KOPT-K1 (cell line): ENCODE measurements around the gene ENTPD6.

Experiments used
- H3K27ac ChIP-seq: fragments of 200-600 bp; sonication (generic); 2 replicates; pipeline ENCODE4 v1.5.1; 2016; ENCODE audit warnings: antibody characterized with exemption, mild to moderate bottlenecking, low read depth, low read length; ENCODE audit not compliant: poor library complexity, severe bottlenecking
- H3K36me3 ChIP-seq: fragments of 200-600 bp; sonication (generic); 2 replicates; pipeline ENCODE4 v1.5.1; 2017; ENCODE audit warnings: antibody characterized with exemption, mild to moderate bottlenecking, low read length, moderate library complexity; ENCODE audit not compliant: insufficient read depth
- H3K9me3 ChIP-seq: fragments of 200-600 bp; sonication (generic); 2 replicates; pipeline ENCODE4 v1.5.1; 2017; ENCODE audit warnings: antibody characterized with exemption, low read length, mild to moderate bottlenecking; ENCODE audit not compliant: insufficient read depth, poor library complexity, severe bottlenecking

Gene ENTPD6

DNA sequence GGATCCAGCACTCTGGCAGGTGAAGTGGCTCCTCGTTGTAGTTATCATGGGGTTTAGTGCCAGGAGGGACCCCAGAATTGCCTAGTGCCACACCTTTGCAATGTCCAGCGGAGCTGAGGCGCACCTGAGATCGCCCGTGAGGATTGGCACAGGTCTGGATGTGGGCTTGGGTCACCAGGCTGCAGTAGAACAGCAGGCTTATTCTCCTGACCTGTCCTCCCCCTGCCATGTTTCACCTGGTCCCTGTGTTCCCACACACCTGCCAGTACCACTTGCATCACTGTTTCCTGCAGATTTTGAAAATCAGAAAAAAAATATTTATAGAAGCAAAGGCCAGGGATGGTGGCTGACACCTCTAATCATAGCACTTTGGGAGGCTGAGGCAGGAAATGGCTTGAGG lies 16.7 kb downstream of the ENTPD6 start:
- peaks cover 79% of the 10 kb centered on the region for H3K36me3 ChIP-seq
- H3K27ac ChIP-seq, result no peak overlapping the region
- H3K9me3 ChIP-seq, result no peaks in the 10 kb centered on the region

DNA sequence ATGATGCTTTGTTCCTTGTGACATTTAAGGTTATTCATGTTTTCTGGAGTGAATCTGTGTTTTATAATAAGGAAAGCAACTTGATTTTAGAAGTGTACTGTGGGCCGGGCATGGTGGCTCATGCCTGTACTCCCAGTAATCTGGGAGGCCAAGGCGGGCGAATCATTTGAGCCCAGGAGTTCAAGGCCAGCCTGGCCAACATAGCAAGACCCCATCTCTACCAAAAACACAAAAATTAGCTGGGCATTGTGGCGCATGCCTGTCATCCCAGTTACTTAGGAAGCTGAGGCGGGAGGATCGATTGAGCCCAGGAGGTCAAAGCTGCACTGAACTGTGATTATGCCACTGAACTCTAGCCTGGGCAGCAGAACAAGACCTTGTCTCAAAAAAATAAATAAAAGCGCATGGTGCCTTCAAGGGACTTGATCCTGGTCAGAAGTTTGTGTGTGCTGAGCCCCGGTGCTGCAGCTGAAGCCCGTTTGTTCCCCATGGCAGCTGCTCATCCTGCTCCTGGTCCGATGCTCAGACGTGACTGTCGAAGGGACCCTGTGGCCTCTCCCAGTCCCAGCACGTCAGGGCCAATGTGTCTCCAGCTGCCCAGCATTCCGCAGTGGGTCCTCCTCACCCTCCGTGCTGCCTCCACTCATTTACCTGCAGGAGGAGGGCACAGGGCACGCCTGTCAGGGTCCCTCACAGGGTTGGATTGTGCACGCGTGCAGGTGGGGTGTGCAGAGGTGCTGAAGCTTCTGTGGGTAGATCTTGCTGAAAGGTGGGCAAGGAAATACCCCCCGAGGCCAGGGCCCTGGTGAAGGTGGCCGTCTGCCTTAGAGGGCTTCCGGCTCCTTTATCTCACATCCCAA lies 18.3 kb downstream of the ENTPD6 start:
- H3K9me3 ChIP-seq, result no peaks in the 10 kb centered on the region
- peaks cover 91% of the 10 kb centered on the region for H3K36me3 ChIP-seq
- no peak overlapping the region for H3K27ac ChIP-seq

DNA sequence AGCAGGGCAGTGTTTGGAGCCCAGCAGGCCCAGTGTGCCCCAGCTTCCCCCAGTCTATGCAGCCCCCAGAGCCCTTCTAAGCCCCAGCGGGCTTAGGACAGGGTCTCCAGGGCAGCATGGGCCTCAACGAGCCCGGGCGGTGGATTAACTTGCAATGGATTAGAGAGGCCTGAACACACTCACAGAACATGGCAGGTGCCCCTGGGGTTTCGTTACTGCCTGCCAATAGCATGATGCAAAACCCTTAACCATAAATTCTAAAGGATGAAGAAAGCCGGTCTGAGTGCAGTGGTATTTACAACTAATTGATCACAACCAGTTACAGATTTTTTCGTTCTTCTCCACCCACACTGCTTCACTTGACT lies 18.9 kb downstream of the ENTPD6 start:
- no peaks in the 10 kb centered on the region for H3K9me3 ChIP-seq
- peaks cover 97% of the 10 kb centered on the region for H3K36me3 ChIP-seq
- H3K27ac ChIP-seq, result no peak overlapping the region

DNA sequence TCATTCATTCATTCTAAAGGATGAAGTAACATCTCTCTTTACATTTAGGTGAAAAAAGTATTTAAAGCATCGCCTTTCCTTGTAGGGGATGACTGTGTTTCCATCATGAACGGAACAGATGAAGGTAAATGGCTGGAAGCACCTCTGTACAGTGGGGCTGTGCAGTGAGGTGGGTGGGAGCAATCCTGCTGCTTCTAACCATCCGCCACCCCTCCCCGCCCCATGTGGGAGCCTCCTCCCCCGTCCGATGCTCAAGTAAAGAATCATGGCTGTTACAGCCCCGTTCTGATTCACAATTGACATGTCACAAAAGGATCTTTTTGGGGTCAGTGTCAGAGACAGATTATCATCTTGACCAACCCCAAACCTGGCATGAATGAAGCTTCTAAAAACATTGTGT lies 19.3 kb downstream of the ENTPD6 start:
- Histone ChIP-seq H3K9me3 (no peaks in the 10 kb centered on the region), H3K36me3 (peaks cover 97% of the 10 kb centered on the region), H3K27ac (no peak overlapping the region)

DNA sequence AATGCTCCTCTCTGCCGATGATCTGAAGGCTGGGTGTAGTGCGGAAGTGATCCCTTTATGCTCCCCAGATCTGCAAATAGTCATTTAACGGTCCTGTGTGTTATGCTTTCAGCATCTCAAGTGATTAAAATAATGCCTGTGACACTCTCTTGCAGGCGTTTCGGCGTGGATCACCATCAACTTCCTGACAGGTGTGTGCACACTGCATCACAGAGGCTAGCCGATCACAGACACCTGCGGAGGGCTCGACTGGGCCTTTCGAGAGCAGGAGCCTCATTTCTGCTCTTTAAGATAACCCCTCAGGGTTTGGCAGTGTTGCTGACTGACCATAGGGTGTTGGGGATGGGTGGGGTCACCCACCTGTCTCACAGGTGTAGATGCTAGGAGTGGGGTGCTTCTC lies 20.0 kb downstream of the ENTPD6 start:
- Histone ChIP-seq H3K36me3 (peaks cover 98% of the 10 kb centered on the region), H3K27ac (no peak overlapping the region), H3K9me3 (no peaks in the 10 kb centered on the region)

DNA sequence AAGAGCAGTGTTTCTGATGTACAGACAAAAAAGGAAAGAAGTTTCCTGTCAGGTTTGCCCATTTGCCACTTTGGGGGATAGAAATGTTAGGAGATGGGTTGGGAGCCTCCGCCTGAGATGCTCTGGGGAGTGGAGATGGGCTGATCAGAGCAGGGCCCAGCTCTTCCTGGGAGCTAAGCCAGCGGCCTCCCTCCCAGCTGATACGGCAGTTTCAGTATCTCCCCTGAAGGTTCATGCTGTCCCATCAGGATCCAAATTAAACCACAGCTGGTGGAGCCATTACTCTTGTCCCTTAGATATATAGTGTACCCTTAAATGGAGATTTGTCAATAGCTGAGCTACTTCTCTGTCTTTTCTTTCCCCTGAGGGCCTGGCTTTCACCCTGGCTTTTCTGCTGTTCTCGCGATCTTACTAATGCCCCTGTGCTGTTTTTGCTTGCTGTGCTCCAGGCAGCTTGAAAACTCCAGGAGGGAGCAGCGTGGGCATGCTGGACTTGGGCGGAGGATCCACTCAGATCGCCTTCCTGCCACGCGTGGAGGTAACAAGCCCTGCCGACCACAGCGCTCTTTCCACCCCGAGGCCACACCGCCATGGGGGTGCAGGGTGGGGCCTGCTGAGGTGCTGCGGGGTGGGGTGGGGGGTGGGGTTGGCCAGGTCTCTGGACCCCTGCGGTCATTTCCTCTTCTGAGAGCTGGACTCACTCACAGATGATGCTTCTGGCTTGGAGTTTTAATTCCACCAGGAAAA lies 20.9 kb downstream of the ENTPD6 start:
- H3K27ac ChIP-seq, result no peak overlapping the region
- peaks cover 98% of the 10 kb centered on the region for H3K36me3 ChIP-seq
- H3K9me3 ChIP-seq, result no peaks in the 10 kb centered on the region

DNA sequence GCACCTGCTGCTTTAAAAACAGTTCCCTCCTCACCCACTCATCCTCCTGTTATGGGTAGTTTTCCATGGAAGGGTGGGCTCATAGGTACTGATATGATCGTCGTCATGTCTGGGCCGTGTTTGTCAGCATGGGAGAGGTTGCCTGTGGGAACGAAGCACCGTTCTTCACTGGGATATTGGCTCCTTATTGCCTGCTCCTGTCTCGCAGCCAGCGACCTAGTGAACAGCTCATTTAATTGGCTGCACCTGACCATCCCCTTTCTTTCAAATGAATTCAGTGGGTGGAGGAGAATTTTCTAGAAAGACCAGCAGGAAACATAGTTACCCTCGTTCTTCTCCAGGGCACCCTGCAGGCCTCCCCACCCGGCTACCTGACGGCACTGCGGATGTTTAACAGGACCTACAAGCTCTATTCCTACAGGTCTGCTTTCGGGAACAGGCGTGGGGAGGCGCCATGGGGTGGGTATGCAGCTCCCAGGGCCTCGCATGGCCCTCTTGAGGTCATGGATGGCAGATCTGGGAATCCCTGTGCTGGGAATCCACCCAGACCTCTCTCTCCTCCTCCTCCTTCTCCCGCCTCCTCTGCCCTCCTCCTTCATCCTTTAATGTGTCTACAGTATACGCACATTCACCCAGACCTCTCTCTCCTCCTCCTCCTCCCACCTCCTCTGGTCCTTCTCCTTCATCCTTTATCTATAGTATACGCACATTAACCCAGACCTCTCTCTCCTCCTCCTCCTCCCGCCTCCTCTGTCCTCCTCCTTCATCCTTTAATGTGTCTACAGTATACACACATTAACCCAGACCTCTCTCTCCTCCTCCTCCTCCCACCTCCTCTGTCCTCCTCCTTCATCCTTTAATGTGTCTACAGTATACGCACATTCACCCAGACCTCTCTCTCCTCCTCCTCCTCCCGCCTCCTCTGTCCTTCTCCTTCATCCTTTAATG lies 21.9 kb downstream of the ENTPD6 start:
- H3K9me3 ChIP-seq, result no peaks in the 10 kb centered on the region
- H3K27ac ChIP-seq, result no peak overlapping the region
- H3K36me3 ChIP-seq, result peaks cover 98% of the 10 kb centered on the region

DNA sequence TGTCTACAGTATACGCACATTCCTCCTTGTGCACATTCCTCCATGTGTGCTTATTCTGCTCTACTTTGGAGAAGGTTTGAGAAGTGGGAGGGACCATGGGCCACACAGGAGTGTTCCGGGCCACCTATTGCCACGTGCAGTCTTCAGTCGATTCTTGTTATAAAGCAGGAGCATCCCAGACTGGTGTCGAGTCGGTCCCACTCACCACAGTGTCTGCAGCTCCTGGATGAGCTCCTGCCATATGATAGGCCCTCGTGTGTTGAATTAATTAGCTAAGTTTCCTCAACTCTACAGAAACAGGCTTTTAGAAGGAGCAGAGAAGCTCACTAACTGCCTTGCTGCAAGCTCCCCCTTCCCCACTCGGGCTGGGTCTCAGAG lies 22.6 kb downstream of the ENTPD6 start:
- H3K36me3 ChIP-seq, result peaks cover 93% of the 10 kb centered on the region
- no peaks in the 10 kb centered on the region for H3K9me3 ChIP-seq
- no peak overlapping the region for H3K27ac ChIP-seq

DNA sequence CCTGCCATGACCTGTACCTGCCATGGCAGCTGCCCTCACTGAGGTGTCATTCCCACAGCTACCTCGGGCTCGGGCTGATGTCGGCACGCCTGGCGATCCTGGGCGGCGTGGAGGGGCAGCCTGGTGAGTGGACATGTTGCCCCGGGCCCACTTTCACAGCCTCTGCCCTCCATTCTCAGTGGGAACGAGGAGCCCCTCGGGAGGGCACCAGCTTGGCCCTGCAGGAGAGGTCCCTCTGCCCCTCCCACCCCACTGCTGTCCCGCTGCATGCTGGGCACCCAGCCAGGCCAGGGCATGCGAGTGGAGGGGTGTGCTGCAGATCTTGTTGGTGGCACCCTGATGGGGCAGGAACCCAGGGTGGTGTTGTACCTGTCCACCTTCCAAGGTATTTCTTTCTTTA lies 23.0 kb downstream of the ENTPD6 start:
- Histone ChIP-seq H3K9me3 (no peaks in the 10 kb centered on the region), H3K36me3 (peaks cover 89% of the 10 kb centered on the region), H3K27ac (no peak overlapping the region)

DNA sequence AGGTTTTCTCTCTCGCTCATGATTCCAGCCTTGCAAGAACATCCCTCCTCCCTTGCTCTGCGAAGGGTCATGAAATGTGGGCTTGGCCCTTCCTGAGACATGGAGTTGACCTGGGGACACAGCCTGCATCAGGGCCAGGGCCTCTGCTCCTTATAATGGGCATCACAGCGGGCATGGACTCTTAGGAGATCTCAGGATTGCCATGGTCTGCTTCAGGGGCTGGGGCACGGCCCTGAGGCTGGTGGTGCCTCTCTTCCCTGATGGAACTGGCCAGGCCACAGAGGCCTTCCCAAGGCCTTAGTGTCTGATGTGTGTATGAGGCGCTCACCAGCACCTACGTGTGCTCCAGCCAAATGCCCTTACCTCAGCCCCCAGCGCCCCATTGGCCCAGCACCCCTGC lies 23.9 kb downstream of the ENTPD6 start:
- Histone ChIP-seq H3K9me3 (no peaks in the 10 kb centered on the region), H3K27ac (no peak overlapping the region), H3K36me3 (peaks cover 84% of the 10 kb centered on the region)

DNA sequence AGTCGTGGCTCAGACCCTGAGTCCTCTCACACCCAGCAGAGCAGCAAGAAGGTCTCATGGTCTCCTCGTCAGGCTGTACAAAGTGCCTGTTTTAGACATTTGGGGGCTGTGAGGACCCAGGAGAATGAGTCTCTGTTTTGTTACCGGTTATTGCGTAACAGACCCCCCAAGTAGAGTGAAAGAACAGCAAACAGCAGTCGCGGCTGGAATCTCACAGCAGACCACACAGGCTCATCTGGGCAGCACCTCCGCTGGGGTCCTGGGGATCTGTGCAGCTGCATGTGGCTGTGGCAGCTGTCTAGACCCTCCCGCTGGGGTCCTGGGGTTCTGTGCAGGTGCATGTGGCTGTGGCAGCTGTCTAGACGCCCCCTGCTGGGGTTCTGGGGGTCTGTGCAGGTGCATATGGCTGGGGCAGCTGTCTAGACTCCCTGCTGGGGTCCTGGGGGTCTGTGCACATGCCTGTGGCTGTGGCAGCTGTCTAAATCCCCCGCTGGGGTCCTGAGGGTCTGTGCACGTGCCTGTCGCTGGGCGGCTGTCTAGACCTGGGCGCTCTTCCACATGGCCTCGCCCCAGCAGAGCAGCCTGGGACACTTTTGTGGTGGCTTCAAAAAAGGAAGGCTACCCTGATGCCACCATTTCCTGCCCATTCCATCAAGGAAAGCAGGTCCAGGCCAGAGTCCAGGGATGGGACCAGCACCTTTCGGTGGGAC lies 24.7 kb downstream of the ENTPD6 start:
- no peaks in the 10 kb centered on the region for H3K9me3 ChIP-seq
- peaks cover 78% of the 10 kb centered on the region for H3K36me3 ChIP-seq
- no peak overlapping the region for H3K27ac ChIP-seq

DNA sequence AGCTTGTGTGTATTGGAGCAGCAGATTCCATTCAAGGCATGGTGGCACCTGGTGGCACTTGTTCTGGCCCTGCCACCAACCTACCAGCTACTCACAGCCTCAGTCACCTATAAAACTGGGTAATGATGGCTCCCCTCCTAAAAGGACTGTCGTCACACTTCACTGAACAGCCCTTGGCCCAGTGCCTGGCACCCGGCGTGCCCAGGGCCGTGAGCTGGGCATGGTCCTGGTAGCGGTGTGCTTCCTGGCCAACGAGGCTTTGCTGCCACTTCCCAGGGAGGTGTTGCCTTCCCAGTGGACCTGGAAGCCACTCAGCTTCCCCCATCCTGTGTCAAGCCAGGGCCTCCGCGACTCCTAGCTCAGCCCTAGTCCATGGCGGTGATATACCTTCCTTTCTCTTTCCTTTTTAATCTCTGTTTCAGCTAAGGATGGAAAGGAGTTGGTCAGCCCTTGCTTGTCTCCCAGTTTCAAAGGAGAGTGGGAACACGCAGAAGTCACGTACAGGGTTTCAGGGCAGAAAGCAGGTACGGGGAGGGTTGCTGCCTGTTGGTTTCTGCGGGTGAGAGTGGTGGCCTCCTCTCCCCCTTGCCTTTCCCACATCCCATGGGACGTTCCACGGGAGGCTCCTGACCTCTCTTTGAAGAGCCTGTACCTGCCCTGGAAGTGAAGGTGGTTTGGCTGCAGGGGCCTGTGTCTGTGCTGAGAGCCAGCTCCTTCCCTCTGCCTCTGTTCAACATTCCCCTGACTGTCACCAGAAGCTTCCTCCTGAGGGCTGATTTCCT lies 25.5 kb downstream of the ENTPD6 start:
- H3K9me3 ChIP-seq, result no peaks in the 10 kb centered on the region
- H3K36me3 ChIP-seq, result peaks cover 78% of the 10 kb centered on the region
- no peak overlapping the region for H3K27ac ChIP-seq

DNA sequence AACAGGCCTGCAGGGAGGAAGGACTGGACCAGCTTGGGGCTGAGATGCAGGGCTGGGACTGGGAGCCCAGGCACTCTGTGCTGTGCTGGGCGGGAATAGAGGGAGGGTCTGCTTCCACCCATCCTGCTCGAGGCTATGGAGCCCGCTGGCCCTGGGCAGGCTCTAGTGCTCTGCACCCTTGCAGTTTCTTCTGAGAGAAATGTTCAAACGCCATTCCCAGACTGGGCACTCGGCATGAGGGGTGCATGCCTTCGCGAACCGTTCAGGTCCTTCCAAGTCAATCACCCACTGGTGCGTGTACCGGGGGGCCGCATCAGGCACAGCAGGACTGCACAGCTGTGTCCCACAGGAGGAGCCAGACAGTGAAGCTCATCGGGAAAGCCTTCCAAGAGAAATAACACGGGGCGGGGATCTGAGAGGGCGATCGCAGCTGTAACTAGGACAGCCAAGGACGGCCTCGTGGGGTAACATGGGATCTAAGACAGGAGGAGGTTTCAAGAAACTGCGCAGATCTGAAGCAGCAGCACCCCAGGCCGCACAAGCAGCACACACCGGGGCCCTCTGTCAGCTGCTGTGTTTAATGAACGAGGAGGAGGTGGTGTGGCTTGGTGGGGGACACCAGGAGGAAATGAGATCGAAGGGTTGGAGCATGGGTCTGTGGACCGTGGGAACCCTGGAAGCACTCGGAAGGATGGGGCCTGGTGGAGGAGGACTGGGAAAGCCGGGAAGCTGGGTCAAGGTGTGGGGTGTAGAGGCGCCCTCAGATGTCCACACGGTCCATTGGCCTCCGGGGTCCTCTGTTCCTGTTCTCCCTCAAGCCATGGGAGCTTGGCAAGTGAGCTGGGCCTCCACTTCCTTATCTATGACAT lies 26.3 kb downstream of the ENTPD6 start:
- no peak overlapping the region for H3K27ac ChIP-seq
- H3K36me3 ChIP-seq, result peaks cover 69% of the 10 kb centered on the region

More for the DNA sequence above, 26.3 kb downstream of the ENTPD6 start:
- H3K9me3 ChIP-seq, result no peaks in the 10 kb centered on the region
